Hepatocyte (in vitro differentiated cells): ENCODE results near the gene SLC35G6.

ENCODE experiments used
- EZH2 ChIP-seq: fragments of 200-600 bp; sonication (generic); IDR thresholded peaks from 2 replicates; pipeline ENCODE4 v1.6.1; 2016; ENCODE audit warnings: antibody characterized with exemption, mild to moderate bottlenecking, borderline replicate concordance
- EZH2phosphoT487 ChIP-seq: fragments of 200-600 bp; sonication (generic); IDR thresholded peaks from one replicate; pipeline ENCODE4 v1.6.1; 2018; ENCODE audit warnings: antibody characterized with exemption, mild to moderate bottlenecking, low read depth, moderate library complexity; ENCODE audit not compliant: unreplicated experiment, severe bottlenecking

DNA sequence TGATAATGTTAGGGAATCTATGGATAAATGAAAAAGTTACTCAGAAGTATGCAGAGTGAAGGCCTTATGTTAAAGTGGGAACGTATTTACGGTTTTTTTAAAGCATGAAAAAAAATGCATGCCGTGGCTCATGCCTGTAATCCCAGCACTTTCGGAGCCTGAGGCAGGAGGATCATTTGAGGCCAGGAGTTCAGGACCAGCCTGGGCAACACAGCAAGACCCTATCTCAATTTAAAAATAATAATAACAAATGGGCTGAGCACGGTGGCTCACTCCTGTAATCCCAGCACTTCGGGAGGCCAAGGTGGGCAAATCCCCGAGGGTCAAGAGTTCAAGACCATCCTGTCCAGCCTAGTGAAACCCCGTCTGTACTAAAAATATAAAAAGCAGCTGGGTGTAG is 8.9 kb downstream of the SLC35G6 start:
- TF ChIP-seq EZH2 (no peak), EZH2phosphoT487 (no peak)
